ENCODE measurements around the gene LGR4. TPM values are rescaled to one million over a fixed set of nuclear protein-coding genes. Genes with fewer than 3 reads are reported as not detected.

Gene LGR4
- polyA plus RNA-seq, 2 donors, result 10.5 to 11.8 TPM

DNA sequence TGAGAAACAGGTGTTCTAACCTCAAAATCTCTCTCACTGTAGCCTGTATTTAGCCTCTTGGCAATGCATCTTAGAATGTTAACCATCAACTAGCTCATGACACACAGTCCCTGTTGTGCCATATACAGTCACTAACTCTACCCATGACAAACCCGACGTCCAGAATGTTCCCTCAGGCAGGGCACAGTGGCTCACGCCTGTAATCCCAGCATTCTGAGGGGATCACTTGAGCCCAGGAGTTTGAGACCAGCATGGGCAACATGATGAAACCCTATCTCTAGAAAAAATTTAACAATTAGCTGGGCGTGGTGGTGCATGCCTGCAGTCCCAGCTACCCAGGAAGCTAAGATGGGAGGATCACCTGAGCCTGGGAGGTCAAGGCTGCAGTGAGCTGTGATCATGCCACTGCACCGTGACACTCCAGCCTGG is 91.3 kb downstream of the LGR4 start:
- no peak overlapping the region for H3K4me3 ChIP-seq (ENCODE audit: low read depth in 1 of 2, low read length in 2 of 2)
- H3K36me3 ChIP-seq (ENCODE audit: control insufficient read depth in 2 of 2, insufficient read depth in 2 of 2, low read length in 1 of 2), result peaks cover 3 to 7% of the 10 kb centered on the region in 2 donors
- H3K27me3 ChIP-seq (ENCODE audit: control insufficient read depth in 1 of 2, insufficient read depth in 2 of 2, low read length in 2 of 2), result no peaks in the 10 kb centered on the region
- H3K4me1 ChIP-seq (ENCODE audit: control insufficient read depth in 2 of 2, insufficient read depth in 2 of 2, low read length in 1 of 2), result no peaks in the 10 kb centered on the region
- no peak overlapping the region for H3K27ac ChIP-seq (ENCODE audit: low read depth in 2 of 2, low read length in 1 of 2)
- H3K9me3 ChIP-seq (ENCODE audit: control insufficient read depth in 2 of 2, insufficient read depth in 1 of 2, low read depth in 1 of 2, low read length in 1 of 2), result no peaks in the 10 kb centered on the region
- 68 to 85% methylated on average over 5 of the region's 5 CpGs for WGBS, 2 donors

DNA sequence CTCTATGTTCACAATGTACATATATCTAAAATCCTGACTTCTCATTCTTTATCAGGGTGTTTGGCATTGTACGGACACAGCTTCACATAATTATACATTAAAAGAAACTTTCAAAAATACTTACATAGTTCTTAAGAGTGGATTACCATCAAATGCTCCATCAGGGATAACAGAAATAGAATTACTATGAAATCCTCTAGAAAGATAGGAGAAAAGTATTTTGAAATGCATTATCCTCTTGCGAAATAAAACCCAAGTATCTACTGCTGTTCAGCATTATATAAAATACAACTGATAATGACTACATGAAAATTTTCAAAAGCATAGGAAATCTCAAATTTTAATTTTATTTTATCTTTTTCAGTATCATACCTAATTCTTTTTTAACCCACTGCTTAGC is 91.8 kb downstream of the LGR4 start:
- H3K27ac ChIP-seq (ENCODE audit: low read depth in 2 of 2, low read length in 1 of 2), result no peak overlapping the region
- H3K36me3 ChIP-seq (ENCODE audit: control insufficient read depth in 2 of 2, insufficient read depth in 2 of 2, low read length in 1 of 2), result peaks cover 3 to 7% of the 10 kb centered on the region in 2 donors
- no peaks in the 10 kb centered on the region for H3K9me3 ChIP-seq (ENCODE audit: control insufficient read depth in 2 of 2, insufficient read depth in 1 of 2, low read depth in 1 of 2, low read length in 1 of 2)
- 87 to 96% methylated on average over 2 of the region's 2 CpGs for WGBS, 2 donors
- H3K27me3 ChIP-seq (ENCODE audit: control insufficient read depth in 1 of 2, insufficient read depth in 2 of 2, low read length in 2 of 2), result no peaks in the 10 kb centered on the region
- H3K4me3 ChIP-seq (ENCODE audit: low read depth in 1 of 2, low read length in 2 of 2), result no peak overlapping the region
- no peaks in the 10 kb centered on the region for H3K4me1 ChIP-seq (ENCODE audit: control insufficient read depth in 2 of 2, insufficient read depth in 2 of 2, low read length in 1 of 2)

DNA sequence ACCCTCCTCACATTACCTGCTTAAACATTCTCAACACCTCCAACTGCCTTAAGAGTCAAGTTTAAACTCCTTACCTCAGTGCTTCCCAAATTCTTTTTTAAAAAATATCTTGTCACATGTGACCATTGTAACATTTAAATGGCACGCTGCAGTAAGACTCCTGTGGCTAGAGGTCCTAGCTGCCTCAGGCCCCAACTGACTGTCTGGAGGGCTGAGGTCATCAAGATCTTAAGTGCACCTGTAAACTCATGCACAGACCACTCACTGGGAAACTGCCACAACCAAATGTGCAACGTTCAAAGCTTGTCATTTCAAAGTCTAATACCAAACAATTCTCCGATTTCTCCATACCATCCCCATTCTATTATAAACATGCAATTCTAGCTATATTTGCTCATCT is 93.1 kb downstream of the LGR4 start:
- H3K36me3 ChIP-seq (ENCODE audit: control insufficient read depth in 2 of 2, insufficient read depth in 2 of 2, low read length in 1 of 2), result peaks cover 3 to 7% of the 10 kb centered on the region in 2 donors
- H3K4me1 ChIP-seq (ENCODE audit: control insufficient read depth in 2 of 2, insufficient read depth in 2 of 2, low read length in 1 of 2), result no peaks in the 10 kb centered on the region
- H3K4me3 ChIP-seq (ENCODE audit: low read depth in 1 of 2, low read length in 2 of 2), result no peak overlapping the region
- 82 to 85% methylated on average over 3 of the region's 3 CpGs for WGBS, 2 donors
- no peaks in the 10 kb centered on the region for H3K9me3 ChIP-seq (ENCODE audit: control insufficient read depth in 2 of 2, insufficient read depth in 1 of 2, low read depth in 1 of 2, low read length in 1 of 2)
- H3K27me3 ChIP-seq (ENCODE audit: control insufficient read depth in 1 of 2, insufficient read depth in 2 of 2, low read length in 2 of 2), result no peaks in the 10 kb centered on the region
- H3K27ac ChIP-seq (ENCODE audit: low read depth in 2 of 2, low read length in 1 of 2), result no peak overlapping the region

DNA sequence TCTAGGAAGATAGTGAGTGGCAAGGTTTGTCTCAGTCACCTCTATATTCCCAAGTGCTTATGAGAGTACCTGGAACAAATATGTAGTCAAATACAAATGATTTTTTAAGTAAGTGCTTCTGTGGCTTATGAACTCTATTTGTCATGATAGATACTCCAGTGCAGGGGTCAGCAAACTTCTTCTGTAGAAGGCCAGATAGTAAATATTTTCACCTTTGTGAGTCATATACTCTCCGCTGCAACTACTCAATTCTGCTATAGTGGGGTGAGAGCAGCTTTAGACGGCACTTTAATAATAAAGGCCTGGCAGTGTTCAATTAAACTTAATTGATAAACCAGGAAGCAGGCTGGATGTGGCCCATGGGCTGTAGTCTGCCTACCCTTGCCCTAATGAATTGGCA is 97.2 kb downstream of the LGR4 start:
- H3K36me3 ChIP-seq (ENCODE audit: control insufficient read depth in 2 of 2, insufficient read depth in 2 of 2, low read length in 1 of 2), result peaks cover 3 to 6% of the 10 kb centered on the region in 2 donors
- no peaks in the 10 kb centered on the region for H3K9me3 ChIP-seq (ENCODE audit: control insufficient read depth in 2 of 2, insufficient read depth in 1 of 2, low read depth in 1 of 2, low read length in 1 of 2)
- no peak overlapping the region for H3K27ac ChIP-seq (ENCODE audit: low read depth in 2 of 2, low read length in 1 of 2)
- 56 to 90% methylated on average over 2 of the region's 2 CpGs for WGBS, 2 donors
- no peak overlapping the region for H3K4me3 ChIP-seq (ENCODE audit: low read depth in 1 of 2, low read length in 2 of 2)
- peaks cover 0 to 1% of the 10 kb centered on the region in 2 donors for H3K4me1 ChIP-seq (ENCODE audit: control insufficient read depth in 2 of 2, insufficient read depth in 2 of 2, low read length in 1 of 2)
- H3K27me3 ChIP-seq (ENCODE audit: control insufficient read depth in 1 of 2, insufficient read depth in 2 of 2, low read length in 2 of 2), result no peaks in the 10 kb centered on the region

DNA sequence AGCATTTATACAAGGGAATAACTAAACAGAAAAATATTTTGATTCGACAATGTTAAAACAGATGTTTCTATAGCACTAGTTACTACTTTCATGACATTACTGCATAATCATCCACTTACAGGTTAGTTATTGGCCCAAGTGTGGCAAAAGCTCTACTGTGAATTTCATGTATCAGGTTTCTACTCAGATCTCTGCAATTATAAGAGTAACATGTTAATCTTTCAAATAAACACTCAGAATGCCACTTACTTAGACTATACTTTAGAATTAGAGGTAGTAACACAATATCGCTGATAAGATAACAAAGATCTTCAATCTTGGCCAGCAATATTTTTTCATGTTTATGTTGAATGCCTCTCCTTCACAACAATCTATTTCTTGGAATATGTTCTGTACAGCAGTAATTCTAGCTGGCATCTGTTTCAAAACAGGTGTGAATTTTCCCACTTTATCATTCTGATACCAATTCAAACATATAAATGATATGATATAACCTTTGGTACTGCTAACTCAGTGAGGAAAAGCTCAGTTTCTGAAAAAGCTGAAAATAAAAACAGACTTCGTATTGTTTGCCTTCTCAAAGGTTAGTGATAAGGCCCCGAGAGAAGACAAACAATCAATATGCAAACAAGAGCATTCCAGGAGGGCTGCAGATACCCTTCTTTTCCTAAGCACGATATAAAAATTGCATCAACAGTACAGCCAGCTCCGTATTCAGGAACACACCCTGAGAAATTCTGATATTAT is 98.6 kb downstream of the LGR4 start:
- Histone ChIP-seq H3K27ac (ENCODE audit: low read depth in 2 of 2, low read length in 1 of 2) (no peak overlapping the region), H3K36me3 (ENCODE audit: control insufficient read depth in 2 of 2, insufficient read depth in 2 of 2, low read length in 1 of 2) (peaks cover 0 to 6% of the 10 kb centered on the region in 2 donors), H3K9me3 (ENCODE audit: control insufficient read depth in 2 of 2, insufficient read depth in 1 of 2, low read depth in 1 of 2, low read length in 1 of 2) (no peaks in the 10 kb centered on the region), H3K4me3 (ENCODE audit: low read depth in 1 of 2, low read length in 2 of 2) (no peak overlapping the region), H3K27me3 (ENCODE audit: control insufficient read depth in 1 of 2, insufficient read depth in 2 of 2, low read length in 2 of 2) (no peaks in the 10 kb centered on the region), H3K4me1 (ENCODE audit: control insufficient read depth in 2 of 2, insufficient read depth in 2 of 2, low read length in 1 of 2) (peaks cover 0 to 2% of the 10 kb centered on the region in 2 donors)
- 62 to 86% methylated on average over 6 of the region's 6 CpGs for WGBS, 2 donors

DNA sequence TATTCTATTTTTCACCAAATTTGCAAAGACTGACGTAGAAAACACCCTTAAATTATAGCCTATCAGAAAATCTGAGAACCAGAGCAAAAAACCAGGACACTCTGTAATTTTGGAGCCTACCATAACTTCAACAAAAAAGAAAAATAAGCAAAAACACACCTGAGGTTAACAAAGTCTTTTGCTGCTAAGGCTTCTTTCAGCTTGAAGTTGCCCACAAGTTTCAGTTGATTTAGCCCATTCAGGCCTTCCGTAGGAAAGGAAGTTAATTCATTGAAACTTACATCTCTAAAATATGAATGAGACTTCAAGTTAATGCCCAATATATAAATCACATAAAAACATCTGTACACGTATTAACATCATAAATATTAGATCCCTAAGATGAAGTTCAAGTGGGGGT is 99.2 kb downstream of the LGR4 start:
- H3K4me1 ChIP-seq (ENCODE audit: control insufficient read depth in 2 of 2, insufficient read depth in 2 of 2, low read length in 1 of 2), result peaks cover 0 to 2% of the 10 kb centered on the region in 2 donors
- peaks cover 0 to 6% of the 10 kb centered on the region in 2 donors for H3K36me3 ChIP-seq (ENCODE audit: control insufficient read depth in 2 of 2, insufficient read depth in 2 of 2, low read length in 1 of 2)
- 86 to 93% methylated on average over 3 of the region's 3 CpGs for WGBS, 2 donors
- no peak overlapping the region for H3K4me3 ChIP-seq (ENCODE audit: low read depth in 1 of 2, low read length in 2 of 2)
- H3K9me3 ChIP-seq (ENCODE audit: control insufficient read depth in 2 of 2, insufficient read depth in 1 of 2, low read depth in 1 of 2, low read length in 1 of 2), result no peaks in the 10 kb centered on the region
- no peak overlapping the region for H3K27ac ChIP-seq (ENCODE audit: low read depth in 2 of 2, low read length in 1 of 2)
- no peaks in the 10 kb centered on the region for H3K27me3 ChIP-seq (ENCODE audit: control insufficient read depth in 1 of 2, insufficient read depth in 2 of 2, low read length in 2 of 2)

DNA sequence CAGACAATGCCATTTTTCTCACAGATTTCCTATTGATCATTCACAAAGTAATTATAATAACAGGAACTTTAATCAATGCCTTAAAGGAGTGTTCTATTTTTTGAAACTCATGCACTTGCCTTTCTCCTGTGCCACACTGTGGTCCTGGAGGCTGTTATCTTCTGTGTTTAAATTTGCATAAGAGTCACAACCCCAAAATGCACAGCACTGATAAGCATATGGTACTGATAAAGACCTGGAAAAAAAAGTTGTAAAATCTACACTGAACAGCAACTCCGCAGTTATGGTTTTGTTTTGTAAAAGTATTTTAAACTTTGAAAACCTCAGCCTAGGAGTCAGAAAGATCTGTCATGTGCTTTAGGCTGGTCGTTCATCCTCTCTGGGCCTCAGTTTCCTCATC is 100.4 kb downstream of the LGR4 start:
- Histone ChIP-seq H3K27me3 (ENCODE audit: control insufficient read depth in 1 of 2, insufficient read depth in 2 of 2, low read length in 2 of 2) (no peaks in the 10 kb centered on the region), H3K9me3 (ENCODE audit: control insufficient read depth in 2 of 2, insufficient read depth in 1 of 2, low read depth in 1 of 2, low read length in 1 of 2) (no peaks in the 10 kb centered on the region), H3K36me3 (ENCODE audit: control insufficient read depth in 2 of 2, insufficient read depth in 2 of 2, low read length in 1 of 2) (peaks cover 6% of the 10 kb centered on the region in 2 donors), H3K27ac (ENCODE audit: low read depth in 2 of 2, low read length in 1 of 2) (no peak overlapping the region), H3K4me3 (ENCODE audit: low read depth in 1 of 2, low read length in 2 of 2) (no peak overlapping the region), H3K4me1 (ENCODE audit: control insufficient read depth in 2 of 2, insufficient read depth in 2 of 2, low read length in 1 of 2) (peaks cover 0 to 2% of the 10 kb centered on the region in 2 donors)
- WGBS, 2 donors, result 55 to 88% methylated on average over 2 of the region's 2 CpGs

DNA sequence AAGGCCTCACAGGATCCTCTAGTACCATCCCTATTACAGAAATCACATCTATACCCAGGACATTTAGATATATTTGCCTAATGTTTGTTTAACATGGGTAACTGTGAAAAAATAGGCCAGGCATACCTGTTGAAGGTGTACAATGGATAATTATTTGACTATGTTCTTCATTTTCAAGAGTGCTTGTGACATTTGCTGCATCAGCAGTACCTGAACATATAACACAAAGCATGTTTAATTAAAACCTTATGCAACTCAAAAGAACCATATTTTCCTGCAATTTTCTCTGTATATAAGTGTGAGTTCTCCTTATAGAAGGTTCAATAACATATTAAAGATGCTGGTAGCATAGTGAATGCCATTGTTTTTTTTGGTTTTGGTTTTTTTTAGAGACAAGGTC is 101.1 kb downstream of the LGR4 start:
- no peak overlapping the region for H3K27ac ChIP-seq (ENCODE audit: low read depth in 2 of 2, low read length in 1 of 2)
- peaks cover 0 to 2% of the 10 kb centered on the region in 2 donors for H3K4me1 ChIP-seq (ENCODE audit: control insufficient read depth in 2 of 2, insufficient read depth in 2 of 2, low read length in 1 of 2)
- H3K4me3 ChIP-seq (ENCODE audit: low read depth in 1 of 2, low read length in 2 of 2), result no peak overlapping the region
- no peaks in the 10 kb centered on the region for H3K9me3 ChIP-seq (ENCODE audit: control insufficient read depth in 2 of 2, insufficient read depth in 1 of 2, low read depth in 1 of 2, low read length in 1 of 2)
- H3K36me3 ChIP-seq (ENCODE audit: control insufficient read depth in 2 of 2, insufficient read depth in 2 of 2, low read length in 1 of 2), result peaks cover 6% of the 10 kb centered on the region in 2 donors
- no peaks in the 10 kb centered on the region for H3K27me3 ChIP-seq (ENCODE audit: control insufficient read depth in 1 of 2, insufficient read depth in 2 of 2, low read length in 2 of 2)

DNA sequence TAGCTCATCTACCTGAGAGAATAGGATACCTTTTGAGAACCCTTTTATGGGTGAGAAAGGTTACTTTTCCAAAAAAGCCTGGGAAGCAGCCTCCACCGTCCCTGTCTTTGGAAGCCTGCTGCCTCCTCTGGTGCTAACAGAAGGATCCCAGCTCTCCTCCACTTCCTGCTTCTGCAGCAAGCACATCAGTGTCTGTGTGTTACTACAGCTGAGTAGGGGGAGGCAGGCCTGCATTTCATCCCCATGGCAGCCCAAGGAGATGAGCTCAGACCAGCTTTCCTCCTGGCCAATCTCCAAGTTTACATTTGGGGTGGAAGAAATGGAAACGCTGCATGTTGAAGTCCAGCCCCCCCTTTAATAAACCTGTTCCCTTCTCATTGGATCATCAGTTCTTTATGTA is 102.2 kb downstream of the LGR4 start:
- Histone ChIP-seq H3K9me3 (ENCODE audit: control insufficient read depth in 2 of 2, insufficient read depth in 1 of 2, low read depth in 1 of 2, low read length in 1 of 2) (no peaks in the 10 kb centered on the region), H3K27ac (ENCODE audit: low read depth in 2 of 2, low read length in 1 of 2) (no peak overlapping the region), H3K4me1 (ENCODE audit: control insufficient read depth in 2 of 2, insufficient read depth in 2 of 2, low read length in 1 of 2) (peaks cover 0 to 2% of the 10 kb centered on the region in 2 donors), H3K27me3 (ENCODE audit: control insufficient read depth in 1 of 2, insufficient read depth in 2 of 2, low read length in 2 of 2) (no peaks in the 10 kb centered on the region), H3K36me3 (ENCODE audit: control insufficient read depth in 2 of 2, insufficient read depth in 2 of 2, low read length in 1 of 2) (peaks cover 6% of the 10 kb centered on the region in 2 donors), H3K4me3 (ENCODE audit: low read depth in 1 of 2, low read length in 2 of 2) (no peak overlapping the region)
- WGBS, 2 donors, result 50 to 57% methylated on average over 2 of the region's 2 CpGs

DNA sequence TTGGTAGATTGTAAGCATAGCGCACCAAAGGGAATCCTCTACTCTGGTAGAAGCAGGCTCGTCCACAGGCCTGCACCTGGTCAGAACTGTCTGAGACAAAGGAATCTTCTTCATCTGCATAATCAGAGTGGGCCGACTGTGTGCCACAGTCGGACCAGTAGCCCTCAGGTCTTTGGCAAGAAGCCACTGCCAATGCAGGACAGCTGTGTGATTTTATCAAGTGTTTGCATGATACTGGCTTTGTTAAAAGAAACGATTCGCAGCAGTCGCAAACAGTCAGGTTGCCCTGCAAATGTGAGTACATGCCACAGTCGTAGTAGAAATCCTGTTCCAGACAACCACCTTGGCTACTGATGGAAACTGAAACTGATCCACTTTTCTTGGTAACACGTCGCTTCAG is 104.7 kb downstream of the LGR4 start:
- WGBS, 2 donors, result 70 to 80% methylated on average over 10 of the region's 10 CpGs
- peaks cover 0 to 2% of the 10 kb centered on the region in 2 donors for H3K4me1 ChIP-seq (ENCODE audit: control insufficient read depth in 2 of 2, insufficient read depth in 2 of 2, low read length in 1 of 2)
- H3K36me3 ChIP-seq (ENCODE audit: control insufficient read depth in 2 of 2, insufficient read depth in 2 of 2, low read length in 1 of 2), result peaks cover 6% of the 10 kb centered on the region in 2 donors
- no peak overlapping the region for H3K4me3 ChIP-seq (ENCODE audit: low read depth in 1 of 2, low read length in 2 of 2)
- H3K27me3 ChIP-seq (ENCODE audit: control insufficient read depth in 1 of 2, insufficient read depth in 2 of 2, low read length in 2 of 2), result no peaks in the 10 kb centered on the region
- H3K27ac ChIP-seq (ENCODE audit: low read depth in 2 of 2, low read length in 1 of 2), result no peak overlapping the region
- no peaks in the 10 kb centered on the region for H3K9me3 ChIP-seq (ENCODE audit: control insufficient read depth in 2 of 2, insufficient read depth in 1 of 2, low read depth in 1 of 2, low read length in 1 of 2)

Data from esophagus (tissue), 2 donors.